ENCODE results near the gene DCAF8. TPM values are rescaled to one million over a fixed set of nuclear protein-coding genes. Genes with fewer than 3 reads are reported as not detected.
A peak's percentile ranks its signal among the peaks of the same experiment; 100 is the strongest.

The DCAF8 gene
- polyA plus RNA-seq, 10 donors, result 70.9 to 136 (median 93.2) TPM

GRCh38 chr1:160206421-160207117 is 55.8 kb downstream of the DCAF8 start:
- peak in 1 of 3 donors; percentile 80 for DNase-seq

- peak in 1 of 3 donors; percentile 64 for DNase-seq
Observed at GRCh38 chr1:160206036-160206389, 56.3 kb downstream of the DCAF8 start.

- DNase-seq, result peak; percentile 75 to 89 (median 78)
Observed at GRCh38 chr1:160205242-160206035, 56.9 kb downstream of the DCAF8 start, which contains the start of gene PEA15. PEA15 (plus strand) TSS chr1:160205384; CDS start chr1:160211545, 6,161 bp downstream.

- no peak for DNase-seq
Observed at GRCh38 chr1:160204526-160205241, 57.7 kb downstream of the DCAF8 start.

GRCh38 chr1:160200786-160201185 is 61.6 kb downstream of the DCAF8 start:
- DNase-seq, result no peak

GRCh38 chr1:160197231-160197630 is 65.1 kb downstream of the DCAF8 start:
- DNase-seq, result no peak

- DNase-seq, result no peak
Observed at GRCh38 chr1:160196143-160196542, 66.2 kb downstream of the DCAF8 start.

- no peak for DNase-seq
Observed at GRCh38 chr1:160194737-160195059, 67.7 kb downstream of the DCAF8 start.

- DNase-seq, result no peak
Observed at GRCh38 chr1:160193832-160194736, 68.3 kb downstream of the DCAF8 start.

- DNase-seq, result peak; percentile 89 to 93 (median 92)
Observed at GRCh38 chr1:160193091-160193819, 69.1 kb downstream of the DCAF8 start.

- DNase-seq, result no peak
Observed at GRCh38 chr1:160192234-160192633, 70.1 kb downstream of the DCAF8 start.

- no peak for DNase-seq
Observed at GRCh38 chr1:160191756-160192155, 70.6 kb downstream of the DCAF8 start.

GRCh38 chr1:160189649-160190625 is 72.4 kb downstream of the DCAF8 start, which contains the start of gene CASQ1:
CASQ1 (plus strand) TSS chr1:160190575; CDS start chr1:160190752, 177 bp downstream.
- peak in 2 of 3 donors; percentile 63 to 67 for DNase-seq

GRCh38 chr1:160188341-160188740 is 74.0 kb downstream of the DCAF8 start:
- no peak for DNase-seq

- no peak for DNase-seq
Observed at GRCh38 chr1:160187407-160187806, 74.9 kb downstream of the DCAF8 start.

- no peak for DNase-seq
Observed at GRCh38 chr1:160186729-160187128, 75.6 kb downstream of the DCAF8 start.

GRCh38 chr1:160186246-160186645 is 76.1 kb downstream of the DCAF8 start:
- DNase-seq, result no peak

GRCh38 chr1:160179336-160179735 is 83.0 kb downstream of the DCAF8 start:
- DNase-seq, result no peak

- no peak for DNase-seq
Observed at GRCh38 chr1:160178731-160179130, 83.6 kb downstream of the DCAF8 start.

Measured in muscle of back (tissue), 11 donors.